GM12878 (cell line): ENCODE data around the gene GTF3C1. TPM values are rescaled to one million over a fixed set of nuclear protein-coding genes. Genes with fewer than 3 reads are reported as not detected.

Source experiments
- ATAC-seq: fragments of 200-7000 bp; cut with Tn5 transposase; 3 replicates; pipeline ENCODE4 v1.9.1; 2020; ENCODE audit warnings: mild to moderate bottlenecking, moderate library complexity
- BruUV-seq: library from RNA; stranded (reverse); fragments of 400-500 nt; replicated peaks from 2 replicates; lab custom pipeline; 2021; lab: Mats Ljungman, UMichigan
- CTCF ChIA-PET: fragments of 300-600 bp; sonication (Branson Sonifier 250); formaldehyde crosslinking; extraction: SDS; loops from one replicate; lab custom pipeline; 2021; ENCODE audit warnings: inconsistent platforms; lab: Yijun Ruan, JAX
- POLR2A ChIA-PET: fragments of 350-600 bp; formaldehyde crosslinking; extraction: SDS; loops from one replicate; lab custom pipeline; 2021; ENCODE audit warnings: inconsistent platforms; lab: Charles Lee
- RAD21 ChIA-PET: fragments of 300-600 bp; sonication (Branson Sonifier 250); formaldehyde crosslinking; loops from one replicate; lab custom pipeline; 2023; ENCODE audit warnings: antibody characterized with exemption; ENCODE audit not compliant: unreplicated experiment; lab: Charles Lee
- SMC1A ChIA-PET: fragments of 300-600 bp; sonication (Branson Sonifier 250); formaldehyde crosslinking; loops from one replicate; lab custom pipeline; 2023; ENCODE audit not compliant: unreplicated experiment, uncharacterized antibody; lab: Charles Lee
- DNase-seq: peaks from one replicate; pipeline ENCODE4 v3.0.0-alpha.2; 2011; ENCODE audit warnings: low read depth, low spot score
- FAIRE-seq: peaks from 3 replicates; lab custom pipeline; 2011; peaks lifted over from hg19 to GRCh38; lab: Jason Lieb, UNC
- H2AFZ ChIP-seq: 2 replicates; pipeline ENCODE4 v1.6.0; 2011; ENCODE audit warnings: low read depth, low read length, control low read depth; ENCODE audit not compliant: control insufficient read depth
- H3K27ac ChIP-seq: 2 replicates; pipeline ENCODE4 v1.5.1; 2011; ENCODE audit warnings: control low read depth; ENCODE audit not compliant: control insufficient read depth, insufficient read depth
- H3K27me3 ChIP-seq, 2 experiments: replicated peaks in 1 of 2; 2 replicates each; pipeline versions ENCODE4 v1.6.0 to v1.6.1; 2011; ENCODE audit warnings: low read length in 1 of 2; ENCODE audit not compliant: control insufficient read depth in 2 of 2, insufficient read depth in 2 of 2
- H3K36me3 ChIP-seq, 2 experiments: 2 replicates each; pipeline ENCODE4 v1.5.1; 2011; ENCODE audit warnings: low read length in 1 of 2; ENCODE audit not compliant: control insufficient read depth in 2 of 2, insufficient read depth in 2 of 2
- H3K4me1 ChIP-seq: 2 replicates; pipeline ENCODE4 v1.6.1; 2011; ENCODE audit warnings: mild to moderate bottlenecking, low read length, moderate library complexity, mixed read lengths; ENCODE audit not compliant: control insufficient read depth, insufficient read depth
- H3K4me2 ChIP-seq: 2 replicates; pipeline ENCODE4 v1.6.0; 2011; ENCODE audit warnings: control low read depth; ENCODE audit not compliant: control insufficient read depth, insufficient read depth
- H3K4me3 ChIP-seq: fragments of 200-600 bp; sonication (generic); 2 replicates; pipeline ENCODE4 v1.5.1; 2016
- H3K79me2 ChIP-seq: 2 replicates; pipeline ENCODE4 v1.6.0; 2011; ENCODE audit warnings: low read length; ENCODE audit not compliant: control insufficient read depth, insufficient read depth
- H3K9ac ChIP-seq: 2 replicates; pipeline ENCODE4 v1.8.0; 2011; ENCODE audit warnings: low read length, control low read depth, mixed read lengths; ENCODE audit not compliant: control insufficient read depth, insufficient read depth
- H3K9me3 ChIP-seq: replicated peaks from 3 replicates; pipeline ENCODE4 v1.5.1; 2011; ENCODE audit warnings: mild to moderate bottlenecking, low read length; ENCODE audit not compliant: control insufficient read depth, insufficient read depth
- H4K20me1 ChIP-seq: 2 replicates; pipeline ENCODE4 v1.6.0; 2011; ENCODE audit not compliant: control insufficient read depth, insufficient read depth
- ATF7 ChIP-seq: fragments of 450-650 bp; IDR thresholded peaks from 2 replicates; pipeline ENCODE4 v1.6.1; 2016; ENCODE audit warnings: low read depth, mild to moderate bottlenecking
- CBX3 ChIP-seq: fragments of 200-600 bp; sonication (generic); IDR thresholded peaks from 2 replicates; pipeline ENCODE4 v1.6.1; 2016; ENCODE audit warnings: low read depth, borderline replicate concordance
- CBX5 ChIP-seq: sonication (generic); IDR thresholded peaks from 2 replicates; pipeline ENCODE4 v1.6.1; 2016; ENCODE audit warnings: low read depth, moderate library complexity, mild to moderate bottlenecking, inconsistent platforms
- FOXM1 ChIP-seq: IDR thresholded peaks from 2 replicates; pipeline ENCODE4 v1.6.1; 2012; ENCODE audit warnings: low read depth, mild to moderate bottlenecking, inconsistent platforms, low read length, moderate library complexity
- MEF2B ChIP-seq: fragments of 450-650 bp; IDR thresholded peaks from 2 replicates; pipeline ENCODE4 v1.6.1; 2018; ENCODE audit warnings: mild to moderate bottlenecking, moderate library complexity; ENCODE audit not compliant: partially characterized antibody, poor library complexity, severe bottlenecking
- MLLT1 ChIP-seq: fragments of 450-650 bp; IDR thresholded peaks from 2 replicates; pipeline ENCODE4 v1.6.1; 2016; ENCODE audit warnings: mild to moderate bottlenecking
- NBN ChIP-seq: fragments of 450-650 bp; IDR thresholded peaks from 2 replicates; pipeline ENCODE4 v1.6.1; 2016
- POLR2A ChIP-seq: IDR thresholded peaks from 2 replicates; pipeline ENCODE4 v1.6.1; 2011; ENCODE audit warnings: low read depth, mild to moderate bottlenecking, low read length
- POU2F2 ChIP-seq: IDR thresholded peaks from 3 replicates; pipeline ENCODE4 v1.6.1; 2011; ENCODE audit warnings: low read depth, mild to moderate bottlenecking, low read length, borderline replicate concordance
- RELB ChIP-seq: fragments of 450-650 bp; IDR thresholded peaks from 2 replicates; pipeline ENCODE4 v1.6.1; 2017; ENCODE audit warnings: low read depth, mild to moderate bottlenecking, moderate library complexity
- RUNX3 ChIP-seq: IDR thresholded peaks from 2 replicates; pipeline ENCODE4 v1.6.1; 2012; ENCODE audit warnings: low read length, inconsistent platforms
- YY1 ChIP-seq: IDR thresholded peaks from 2 replicates; pipeline ENCODE4 v1.6.1; 2011; ENCODE audit warnings: low read depth, mild to moderate bottlenecking, low read length
- ZBTB40 ChIP-seq: fragments of 450-650 bp; IDR thresholded peaks from 2 replicates; pipeline ENCODE4 v1.6.1; 2016; ENCODE audit warnings: mild to moderate bottlenecking, moderate library complexity, borderline replicate concordance
- in situ Hi-C: fragments of 300-500 bp; cut with MboI; formaldehyde crosslinking; loops from 9 replicates; pipeline ENCODE4 v1.14.3; 2018; ENCODE audit warnings: mixed read lengths
- intact Hi-C: fragments of 100-400 bp; cut with micrococcal nuclease; formaldehyde crosslinking; loops from one replicate; pipeline ENCODE4 v1.14.2; 2022; ENCODE audit not compliant: unreplicated experiment
- polyA plus RNA-seq, 11 experiments: library from polyadenylated mRNA; depleted of rRNA in 4 of 11; unstranded in 6 of 11; stranded (reverse) in 5 of 11; fragments of >200 nt; fragmentation: Nextera tagmentation in 4 of 11; fragmentation: Illumina TruSeq in 1 of 11; extraction: Ambion mirVana in 4 of 11; extraction: Trizol in 1 of 11; gene quantifications; 1 replicate in 1 of 11; 2 replicates in 10 of 11; pipeline versions ENCODE4 v1.2.1 to v1.2.3, GENCODE V29; 2011 to 2016; ENCODE audit warnings: inconsistent platforms in 2 of 11, missing spikeins in 2 of 11, low read depth in 1 of 11
- total RNA-seq, 4 experiments: library from RNA; depleted of rRNA in 3 of 4; stranded (reverse); fragments of >200 nt in 3 of 4; fragmentation: Illumina TruSeq in 1 of 4; extraction: Trizol in 1 of 4; gene quantifications; 2 replicates each; pipeline versions ENCODE4 v1.2.1 to v1.2.3, GENCODE V29; 2013 to 2021

GTF3C1 gene
- total and polyA plus RNA-seq, 10 of the 15 experiments (the other 5 are each of a cell fraction or from before 2014, with no cell fraction given): 0.98 to 60.9 (median 34.3) TPM

GRCh38 chr16:27424772-27425498 is 124.8 kb downstream of the GTF3C1 start (continued):
- no peak for TF ChIP-seq ZBTB40

GRCh38 chr16:27421961-27422740 is 127.6 kb downstream of the GTF3C1 start:
- Histone ChIP-seq H2AFZ (no peak overlapping the region), H4K20me1 (no peaks in the 10 kb centered on the region), H3K79me2 (peaks cover 80% of the 10 kb centered on the region), H3K27ac (no peak overlapping the region), H3K4me3 (no peak overlapping the region), H3K36me3 (peaks cover 18 to 41% of the 10 kb centered on the region in 2 experiments), H3K27me3 (no peaks in the 10 kb centered on the region), H3K9ac (no peak overlapping the region), H3K9me3 (peaks cover 52% of the 10 kb centered on the region), H3K4me1 (peaks cover 36% of the 10 kb centered on the region), H3K4me2 (no peak overlapping the region)
- ChIA-PET CTCF (interaction anchor here (1.0 to 1.8 kb wide), 4 partner anchors 14 to 55 kb away, joined by 4 to 5 read pairs (median 4); no protein-coding TSS in a partner anchor), SMC1A (interaction anchor here (0.9 to 1.3 kb wide), 4 partner anchors 8 to 50 kb away, joined by 3 to 5 read pairs (median 3); no protein-coding TSS in a partner anchor), POLR2A (interaction anchor here (0.8 to 1.1 kb wide), 3 partner anchors 24 to 109 kb away, joined by 3 to 7 read pairs (median 3); no protein-coding TSS in a partner anchor), RAD21 (interaction anchor here (0.9 to 1.6 kb wide), 3 partner anchors 12 to 15 kb away, joined by 3 to 4 read pairs (median 4); no protein-coding TSS in a partner anchor)
- ATAC-seq (no peak), DNase-seq (no peak), FAIRE-seq (no peak)
- BruUV-seq: no TSS peak
- in situ Hi-C loops (no loop called here), intact Hi-C loops (no loop called here)
- TF ChIP-seq RELB (peak; percentile 87), RUNX3 (peak; percentile 14; the same call in 1 of the 2 replicates), CBX3 (no peak; the same call in 1 of the 2 replicates), ATF7 (0 out of 2 replicates have a peak, but pooled peaks have one; percentile 34), POLR2A (no peak), POU2F2 (no peak), FOXM1 (no peak), YY1 (no peak), CBX5 (peak; percentile 99), MLLT1 (peak; percentile 69; the same call in 1 of the 2 replicates), NBN (peak; percentile 85), MEF2B (peak; percentile 20)
